K562 (cell line): Measurements from ENCODE around the gene BIK. TPM values are rescaled to one million over a fixed set of nuclear protein-coding genes. Genes with fewer than 3 reads are reported as not detected.

ENCODE experiments used
- C11orf30 ChIP-seq: fragments of 450-650 bp; IDR thresholded peaks from 2 replicates; pipeline ENCODE4 v1.6.1; 2016; ENCODE audit warnings: low read depth, mild to moderate bottlenecking
- DDX20 ChIP-seq: fragments of 450-650 bp; IDR thresholded peaks from 2 replicates; pipeline ENCODE4 v1.6.1; 2016; ENCODE audit warnings: missing genetic modification characterization, low read depth, mild to moderate bottlenecking, missing compliant biosample characterization, moderate library complexity
- L3MBTL2 ChIP-seq: fragments of 450-650 bp; IDR thresholded peaks from 2 replicates; pipeline ENCODE4 v1.6.1; 2016; ENCODE audit warnings: mild to moderate bottlenecking, moderate library complexity
- MAFK ChIP-seq: IDR thresholded peaks from 2 replicates; pipeline ENCODE4 v1.6.1; 2011; ENCODE audit warnings: low read length, improper control_type of control experiment
- MNT ChIP-seq, 2 experiments: fragments of 450-650 bp; conservative IDR thresholded peaks; 2 replicates each; pipeline ENCODE4 v1.6.1; 2017; ENCODE audit warnings: mild to moderate bottlenecking in 2 of 2, moderate library complexity in 2 of 2
- NR4A1 ChIP-seq, 2 experiments: fragments of 250-450 bp in 1 of 2; fragments of 450-650 bp in 1 of 2; sonication (Bioruptor Pico) in 1 of 2; IDR thresholded peaks; 2 replicates each; pipeline versions ENCODE4 v1.4.0 to v1.6.1; 2016 to 2020; ENCODE audit warnings: mild to moderate bottlenecking in 2 of 2, missing compliant biosample characterization in 1 of 2, missing genetic modification characterization in 1 of 2, moderate library complexity in 1 of 2
- PYGO2 ChIP-seq: fragments of 450-650 bp; IDR thresholded peaks from 2 replicates; pipeline ENCODE4 v1.6.1; 2016; ENCODE audit warnings: mild to moderate bottlenecking, missing genetic modification characterization, moderate library complexity, missing compliant biosample characterization
- ZNF551 ChIP-seq: fragments of 250-450 bp; sonication (Bioruptor Pico); IDR thresholded peaks from 2 replicates; pipeline ENCODE4 v1.5.0; 2021; ENCODE audit warnings: mild to moderate bottlenecking, moderate library complexity
- ZNF785 ChIP-seq: fragments of 250-450 bp; sonication (Bioruptor Pico); IDR thresholded peaks from 2 replicates; pipeline ENCODE4 v1.4.0; 2020; ENCODE audit warnings: mild to moderate bottlenecking
- polyA plus RNA-seq, 8 experiments: library from polyadenylated mRNA; depleted of rRNA in 4 of 8; stranded (reverse) in 5 of 8; unstranded in 3 of 8; fragments of >200 nt; fragmentation: Nextera tagmentation in 2 of 8; fragmentation: Illumina TruSeq in 1 of 8; extraction: Ambion mirVana in 2 of 8; extraction: Trizol in 1 of 8; gene quantifications; 2 replicates each; pipeline versions ENCODE4 v1.2.1 to v1.2.3, GENCODE V29; 2011 to 2014; ENCODE audit warnings: inconsistent platforms in 1 of 8, missing spikeins in 1 of 8
- total RNA-seq, 7 experiments: library from RNA; depleted of rRNA in 6 of 7; stranded (reverse); fragments of >200 nt in 6 of 7; fragmentation: Illumina TruSeq in 2 of 7; extraction: Trizol in 2 of 7; gene quantifications; 2 replicates each; pipeline versions ENCODE4 v1.2.1 to v1.2.3, GENCODE V29; 2011 to 2021; ENCODE audit warnings: low replicate concordance in 1 of 7
- TF ChIP-seq, protein P1 (sequence below): sonication (generic); formaldehyde crosslinking; IDR thresholded peaks from 2 replicates; pipeline ENCODE4 v1.5.0; 2020; ENCODE audit warnings: missing genetic modification reagents
- TF ChIP-seq, protein P2 (sequence below), 2 experiments: IDR thresholded peaks; 2 replicates each; pipeline ENCODE4 v1.6.1; 2011; ENCODE audit warnings: borderline replicate concordance in 1 of 2, control low read depth in 1 of 2, low read depth in 1 of 2, low read length in 1 of 2, mild to moderate bottlenecking in 1 of 2, mixed read lengths in 1 of 2, moderate library complexity in 1 of 2; ENCODE audit not compliant: insufficient read depth in 1 of 2, insufficient read length in 1 of 2, poor library complexity in 1 of 2, severe bottlenecking in 1 of 2; ENCODE audit errors: extremely low read depth in 1 of 2
- TF ChIP-seq, protein P3 (sequence below): fragments of 450-650 bp; formaldehyde crosslinking; IDR thresholded peaks from 2 replicates; pipeline ENCODE4 v1.4.0; 2020; ENCODE audit warnings: mild to moderate bottlenecking, moderate library complexity

The BIK gene
- total and polyA plus RNA-seq, 9 of the 15 experiments (the other 6 are each of a cell fraction or from before 2014, with no cell fraction given) = 0.08 to 0.23 (median 0.18) TPM; not detected in 4

GRCh38 chr22:43090130-43090789, 20.3 kb upstream of the BIK start (continued):
- TF ChIP-seq, protein P1, sequence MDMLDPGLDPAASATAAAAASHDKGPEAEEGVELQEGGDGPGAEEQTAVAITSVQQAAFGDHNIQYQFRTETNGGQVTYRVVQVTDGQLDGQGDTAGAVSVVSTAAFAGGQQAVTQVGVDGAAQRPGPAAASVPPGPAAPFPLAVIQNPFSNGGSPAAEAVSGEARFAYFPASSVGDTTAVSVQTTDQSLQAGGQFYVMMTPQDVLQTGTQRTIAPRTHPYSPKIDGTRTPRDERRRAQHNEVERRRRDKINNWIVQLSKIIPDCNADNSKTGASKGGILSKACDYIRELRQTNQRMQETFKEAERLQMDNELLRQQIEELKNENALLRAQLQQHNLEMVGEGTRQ (CRISPR knock-in tag) = no peak
- TF ChIP-seq ZNF785 (CRISPR knock-in tag) (no peak), MAFK (peak; percentile 43; the same call in 1 of the 2 replicates), DDX20 (tag) (no peak), MNT (conservative IDR thresholded peaks at IDR 0.05) (peak in 1 of 2 experiments; percentile 22; a peak in 1 of 4 replicates), C11orf30 (peak; percentile 55; the same call in 1 of the 2 replicates), PYGO2 (no peak), L3MBTL2 (0 out of 2 replicates have a peak, but pooled peaks have one; percentile 19), NR4A1 (CRISPR knock-in tag; IDR thresholded peaks at IDR 0.05) (no peak), NR4A1 (tag; IDR thresholded peaks at IDR 0.05) (no peak), ZNF551 (no peak)
- TF ChIP-seq, protein P2, sequence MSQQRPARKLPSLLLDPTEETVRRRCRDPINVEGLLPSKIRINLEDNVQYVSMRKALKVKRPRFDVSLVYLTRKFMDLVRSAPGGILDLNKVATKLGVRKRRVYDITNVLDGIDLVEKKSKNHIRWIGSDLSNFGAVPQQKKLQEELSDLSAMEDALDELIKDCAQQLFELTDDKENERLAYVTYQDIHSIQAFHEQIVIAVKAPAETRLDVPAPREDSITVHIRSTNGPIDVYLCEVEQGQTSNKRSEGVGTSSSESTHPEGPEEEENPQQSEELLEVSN (IDR thresholded peaks at IDR 0.05; ENCODE audit: borderline replicate concordance in 1 of 2, extremely low read depth in 1 of 2, insufficient read depth in 1 of 2, insufficient read length in 1 of 2, low read depth in 1 of 2, low read length in 1 of 2, poor library complexity in 1 of 2, severe bottlenecking in 1 of 2) = peak in 1 of 2 experiments; percentile 39
- TF ChIP-seq, protein P3, sequence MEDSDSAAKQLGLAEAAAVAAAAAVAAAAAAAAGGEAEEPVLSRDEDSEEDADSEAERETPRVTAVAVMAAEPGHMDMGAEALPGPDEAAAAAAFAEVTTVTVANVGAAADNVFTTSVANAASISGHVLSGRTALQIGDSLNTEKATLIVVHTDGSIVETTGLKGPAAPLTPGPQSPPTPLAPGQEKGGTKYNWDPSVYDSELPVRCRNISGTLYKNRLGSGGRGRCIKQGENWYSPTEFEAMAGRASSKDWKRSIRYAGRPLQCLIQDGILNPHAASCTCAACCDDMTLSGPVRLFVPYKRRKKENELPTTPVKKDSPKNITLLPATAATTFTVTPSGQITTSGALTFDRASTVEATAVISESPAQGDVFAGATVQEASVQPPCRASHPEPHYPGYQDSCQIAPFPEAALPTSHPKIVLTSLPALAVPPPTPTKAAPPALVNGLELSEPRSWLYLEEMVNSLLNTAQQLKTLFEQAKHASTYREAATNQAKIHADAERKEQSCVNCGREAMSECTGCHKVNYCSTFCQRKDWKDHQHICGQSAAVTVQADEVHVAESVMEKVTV (CRISPR knock-in tag) = peak; percentile 47; the same call in 1 of the 2 replicates
- TF ChIP-seq, all 486 proteins: peak for 30
